HG03354 (cell line): ENCODE data around the gene RASAL1.

ENCODE experiments used
- ATAC-seq: cut with Tn5 transposase; IDR thresholded peaks from one replicate; pipeline ENCODE4 v1.9.1; 2021; ENCODE audit warnings: mild to moderate bottlenecking; ENCODE audit not compliant: unreplicated experiment, poor library complexity, severe bottlenecking

Gene RASAL1, protein sequence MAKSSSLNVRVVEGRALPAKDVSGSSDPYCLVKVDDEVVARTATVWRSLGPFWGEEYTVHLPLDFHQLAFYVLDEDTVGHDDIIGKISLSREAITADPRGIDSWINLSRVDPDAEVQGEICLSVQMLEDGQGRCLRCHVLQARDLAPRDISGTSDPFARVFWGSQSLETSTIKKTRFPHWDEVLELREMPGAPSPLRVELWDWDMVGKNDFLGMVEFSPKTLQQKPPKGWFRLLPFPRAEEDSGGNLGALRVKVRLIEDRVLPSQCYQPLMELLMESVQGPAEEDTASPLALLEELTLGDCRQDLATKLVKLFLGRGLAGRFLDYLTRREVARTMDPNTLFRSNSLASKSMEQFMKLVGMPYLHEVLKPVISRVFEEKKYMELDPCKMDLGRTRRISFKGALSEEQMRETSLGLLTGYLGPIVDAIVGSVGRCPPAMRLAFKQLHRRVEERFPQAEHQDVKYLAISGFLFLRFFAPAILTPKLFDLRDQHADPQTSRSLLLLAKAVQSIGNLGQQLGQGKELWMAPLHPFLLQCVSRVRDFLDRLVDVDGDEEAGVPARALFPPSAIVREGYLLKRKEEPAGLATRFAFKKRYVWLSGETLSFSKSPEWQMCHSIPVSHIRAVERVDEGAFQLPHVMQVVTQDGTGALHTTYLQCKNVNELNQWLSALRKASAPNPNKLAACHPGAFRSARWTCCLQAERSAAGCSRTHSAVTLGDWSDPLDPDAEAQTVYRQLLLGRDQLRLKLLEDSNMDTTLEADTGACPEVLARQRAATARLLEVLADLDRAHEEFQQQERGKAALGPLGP

DNA sequence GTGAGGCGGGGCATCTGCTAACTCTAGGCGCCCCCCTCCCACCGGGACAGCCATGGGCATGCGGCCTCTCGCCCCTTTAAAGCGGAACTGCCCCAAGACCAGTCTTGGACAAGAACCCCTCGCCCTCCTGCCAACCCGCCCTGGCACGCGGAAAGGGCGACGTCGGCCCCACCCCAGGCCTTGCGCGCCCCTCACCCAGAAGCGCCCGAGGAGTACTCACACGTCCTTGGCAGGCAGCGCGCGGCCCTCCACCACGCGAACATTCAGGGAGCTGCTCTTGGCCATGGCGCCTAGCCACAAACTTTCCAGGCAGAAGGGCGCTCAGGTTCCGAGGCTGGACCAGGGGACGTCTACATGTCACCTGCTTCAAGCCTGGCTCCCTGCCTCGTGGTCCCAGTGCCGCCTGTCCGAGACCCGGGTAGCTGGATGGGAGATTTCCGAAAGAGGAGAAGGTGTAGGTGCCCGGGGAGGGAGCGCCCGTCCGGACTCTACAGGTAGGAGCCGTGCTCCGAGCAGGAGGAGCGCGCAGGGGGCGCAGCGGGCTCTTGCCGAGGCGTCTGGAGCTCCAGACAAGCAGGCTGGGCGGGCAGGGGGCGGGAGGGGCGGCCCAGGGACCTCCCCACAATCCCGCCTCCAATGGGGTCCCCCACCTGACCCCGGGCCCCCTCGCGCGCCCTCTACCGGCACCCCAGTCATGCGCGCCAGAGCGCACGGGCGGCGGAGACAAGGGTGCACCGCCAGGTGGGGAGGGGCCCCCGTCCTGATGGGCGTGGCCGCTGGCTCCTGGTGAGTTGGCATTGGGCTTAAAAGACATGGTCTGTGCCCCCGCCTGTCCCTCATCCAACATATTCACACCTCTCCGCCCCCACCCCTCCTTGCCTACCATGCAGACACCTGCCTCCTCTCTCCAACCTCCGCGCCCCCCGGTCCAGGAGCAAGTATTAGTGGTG is at the start of gene RASAL1:
RASAL1 (minus strand) TSS at position 584 of the 950 bp plus-strand sequence; CDS start at position 285, 299 bp downstream.
- peak; percentile 47 for ATAC-seq

DNA sequence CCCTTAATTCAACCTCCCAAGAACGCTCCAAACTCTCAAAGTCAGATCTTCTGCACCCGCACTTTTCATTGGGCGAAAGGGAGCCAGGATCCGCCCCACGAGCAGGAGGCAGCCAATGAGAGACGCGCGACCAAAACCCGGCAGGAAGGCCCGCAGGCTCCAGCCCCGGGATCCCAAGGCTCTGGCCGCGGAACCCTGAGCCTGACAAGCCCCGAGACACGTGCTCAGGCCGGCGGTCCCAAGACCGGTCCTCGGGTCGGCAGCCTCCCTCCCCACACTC is 49.3 kb upstream of the RASAL1 start:
- ATAC-seq: peak; percentile 88

DNA sequence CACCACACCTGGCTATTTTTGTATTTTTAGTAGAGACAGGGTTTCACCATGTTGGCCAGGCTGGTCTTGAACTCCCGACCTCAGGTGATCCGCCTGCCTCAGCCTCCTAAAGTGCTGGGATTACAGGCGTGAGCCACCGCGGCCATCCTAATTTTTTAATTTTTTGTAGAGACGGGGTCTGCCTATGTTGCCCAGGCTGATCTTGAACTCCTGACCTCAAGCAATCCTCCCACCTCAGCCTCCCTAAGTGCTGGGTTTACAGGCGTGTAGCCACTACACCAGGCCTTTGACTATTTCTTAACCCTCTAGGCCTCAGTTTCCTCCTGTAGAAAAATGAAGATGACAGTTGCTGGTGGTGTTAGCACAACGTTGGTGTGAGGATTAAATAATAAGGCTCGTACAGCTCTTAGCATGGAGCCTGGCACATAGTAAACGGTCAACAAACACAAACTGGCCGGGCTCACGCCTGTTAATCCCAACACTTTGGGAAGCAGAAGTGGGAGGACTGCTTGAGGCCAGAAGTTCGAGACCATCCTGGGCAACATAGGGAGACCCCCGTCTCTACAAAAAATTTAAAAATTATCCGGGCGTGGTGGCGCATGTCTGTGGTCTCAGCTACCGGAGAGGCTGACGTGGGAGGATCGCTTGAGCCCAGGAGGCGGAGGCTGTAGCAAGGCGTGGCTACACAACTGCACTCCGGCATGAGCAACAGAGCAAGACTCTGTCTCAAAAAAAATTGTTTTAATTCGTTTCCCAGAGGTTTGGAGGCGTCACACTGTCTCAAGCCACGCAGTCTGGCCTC is 48.7 kb upstream of the RASAL1 start:
- ATAC-seq: peak; percentile 60

DNA sequence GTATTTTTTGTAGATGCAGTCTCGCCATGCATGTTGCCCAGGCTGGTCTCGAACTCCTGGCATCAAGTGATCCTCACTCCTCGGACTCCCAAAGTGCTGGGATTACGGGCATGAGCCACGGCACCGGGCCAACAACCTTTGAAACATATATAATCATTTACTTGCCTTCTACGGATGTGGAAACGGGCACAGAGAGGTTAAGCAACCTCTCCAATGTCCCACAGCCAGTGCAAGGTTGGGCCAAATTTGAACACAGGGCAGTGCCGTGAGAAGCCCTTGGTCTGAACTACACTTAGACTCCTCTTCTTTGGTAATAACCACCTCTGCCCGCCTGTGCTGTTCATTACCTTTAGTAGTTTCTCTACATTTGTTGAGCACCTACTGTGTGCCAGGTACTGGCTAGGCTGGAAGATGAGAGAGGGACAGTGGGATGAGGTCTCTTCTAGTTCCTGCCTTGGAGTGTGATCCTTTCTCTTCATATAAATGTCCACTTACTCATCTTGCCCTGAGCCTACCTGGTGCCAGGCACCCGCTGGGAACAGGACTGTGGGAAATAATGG is 47.5 kb upstream of the RASAL1 start:
- ATAC-seq: no peak

DNA sequence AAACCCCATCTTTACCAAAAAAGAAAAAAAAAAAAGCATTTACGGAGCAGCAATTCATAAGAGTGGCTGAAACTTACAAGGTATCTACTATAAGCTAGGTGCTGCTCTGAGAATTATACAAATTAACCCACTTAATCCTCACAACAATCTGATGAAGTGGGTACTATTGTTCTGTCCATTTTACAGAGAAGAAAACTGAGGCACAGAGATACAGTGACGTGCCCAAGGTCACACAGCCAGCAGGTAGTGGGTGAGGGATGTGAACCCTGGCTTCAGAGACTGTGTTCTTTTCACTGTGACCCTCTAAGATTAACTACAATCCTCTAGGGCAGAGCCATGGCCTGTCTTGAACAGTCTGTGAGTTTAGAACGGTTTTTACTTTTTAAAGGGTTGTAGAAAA is 46.4 kb upstream of the RASAL1 start:
- ATAC-seq: no peak

DNA sequence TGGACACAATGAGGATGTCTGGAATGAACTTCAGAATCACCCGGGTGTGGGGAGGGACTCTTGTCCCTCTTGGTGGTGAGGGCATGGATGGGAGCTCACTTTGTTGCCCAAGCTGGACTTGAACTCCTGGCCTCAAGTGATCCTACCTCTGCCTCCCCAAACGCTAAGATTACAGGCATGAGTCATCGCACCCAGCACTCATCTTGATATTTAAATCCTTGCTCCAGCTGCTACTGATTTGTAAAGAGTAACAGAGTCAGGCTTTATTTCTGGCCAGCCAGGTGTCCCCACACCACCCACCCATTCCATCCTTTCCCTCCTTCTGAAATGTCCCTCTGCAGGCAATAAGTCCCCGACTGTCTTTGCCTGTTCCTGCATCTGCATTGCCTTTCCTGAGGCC is 44.8 kb upstream of the RASAL1 start:
- ATAC-seq: no peak

DNA sequence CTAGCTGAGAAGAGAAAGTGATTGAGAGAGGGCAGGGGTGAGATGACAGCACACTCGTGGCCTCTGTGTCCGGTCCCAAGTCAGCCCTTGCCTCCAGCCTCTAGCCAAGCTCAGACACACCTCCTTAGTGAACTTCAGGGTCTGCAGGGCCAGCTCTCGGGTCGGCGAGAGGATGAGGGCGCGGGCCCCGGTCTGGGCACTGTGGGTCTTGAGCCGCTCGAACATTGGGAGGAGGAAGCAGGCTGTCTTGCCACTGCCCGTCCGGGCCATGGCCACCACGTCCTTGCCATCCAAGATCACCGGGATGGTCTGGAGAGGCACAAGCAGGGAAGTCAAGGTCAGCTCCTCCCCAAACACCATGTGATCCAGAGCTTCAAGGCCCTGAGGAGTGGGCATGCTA is 43.5 kb upstream of the RASAL1 start:
- ATAC-seq: no peak

DNA sequence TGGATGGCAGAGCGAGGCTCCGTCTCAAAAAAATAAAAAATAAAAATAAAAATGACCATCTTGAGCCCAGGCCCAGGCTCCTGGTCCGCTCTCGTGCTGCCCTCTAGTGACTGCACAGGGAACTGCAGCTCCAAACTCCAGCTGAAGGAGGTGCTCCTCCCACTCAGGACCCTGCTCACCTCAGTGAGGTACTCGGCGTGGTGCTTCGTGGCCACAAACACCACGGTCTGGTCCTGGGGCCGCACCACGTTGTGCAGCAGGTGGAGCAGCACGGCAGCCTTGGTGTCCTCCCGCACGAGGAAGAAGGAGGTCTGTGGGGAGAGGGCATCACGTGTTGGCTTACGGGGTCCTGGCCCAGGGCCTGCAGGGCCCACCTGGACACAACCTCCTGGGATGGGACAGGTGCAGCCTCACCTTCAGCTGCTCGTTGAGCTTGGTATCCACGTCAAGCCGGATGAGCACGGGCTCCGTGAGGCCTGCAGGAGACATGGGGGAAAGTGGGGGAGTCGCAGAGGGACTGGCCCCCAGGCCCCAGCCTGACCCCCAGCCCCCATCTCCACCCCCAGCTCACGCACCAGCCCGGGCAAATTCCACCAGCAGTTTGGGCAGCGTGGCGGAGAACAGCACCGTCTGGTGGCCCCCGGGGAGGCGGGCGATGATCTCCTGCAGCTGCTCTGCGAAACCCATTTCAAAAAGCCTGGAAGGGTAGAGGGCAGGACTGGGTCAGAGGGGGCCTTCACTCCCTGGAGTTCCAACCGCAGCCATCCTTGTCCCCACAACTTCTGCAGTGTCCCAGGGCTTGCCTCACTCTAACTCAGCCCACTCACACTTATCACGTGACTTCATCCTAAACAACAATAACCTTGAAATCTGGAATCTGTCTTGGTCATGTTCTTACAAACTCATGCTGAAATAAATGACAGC is 39.2 kb upstream of the RASAL1 start:
- peak; percentile 45 for ATAC-seq

DNA sequence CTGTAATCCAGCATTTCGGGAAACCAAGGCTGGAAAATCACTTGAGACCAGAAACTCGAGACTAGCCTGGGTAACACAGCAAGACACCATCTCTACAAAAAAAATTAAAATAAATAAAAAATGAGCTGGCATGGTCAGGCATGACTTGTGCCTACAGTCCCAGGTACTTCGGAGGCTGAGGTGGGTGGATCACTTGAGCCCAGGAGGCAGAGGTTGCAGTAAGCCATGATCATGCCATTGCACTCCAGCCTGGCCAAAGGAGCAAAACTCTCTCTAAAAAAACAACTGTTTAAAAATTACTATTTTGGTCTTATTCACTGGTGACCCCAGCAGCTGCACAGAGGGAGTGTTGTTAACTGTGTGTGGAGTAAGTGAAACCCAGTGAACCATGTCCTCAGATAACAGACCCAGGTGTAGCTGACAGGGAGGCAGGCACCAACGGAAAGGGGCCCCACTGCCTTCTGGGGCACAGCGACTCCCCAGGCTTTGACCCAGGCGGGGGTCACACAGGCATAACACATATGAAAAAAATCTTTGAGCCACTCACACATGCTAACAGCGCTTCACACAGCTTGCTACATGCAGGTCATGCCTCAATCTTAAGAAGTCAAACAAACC is 37.6 kb upstream of the RASAL1 start:
- ATAC-seq: peak; percentile 92

DNA sequence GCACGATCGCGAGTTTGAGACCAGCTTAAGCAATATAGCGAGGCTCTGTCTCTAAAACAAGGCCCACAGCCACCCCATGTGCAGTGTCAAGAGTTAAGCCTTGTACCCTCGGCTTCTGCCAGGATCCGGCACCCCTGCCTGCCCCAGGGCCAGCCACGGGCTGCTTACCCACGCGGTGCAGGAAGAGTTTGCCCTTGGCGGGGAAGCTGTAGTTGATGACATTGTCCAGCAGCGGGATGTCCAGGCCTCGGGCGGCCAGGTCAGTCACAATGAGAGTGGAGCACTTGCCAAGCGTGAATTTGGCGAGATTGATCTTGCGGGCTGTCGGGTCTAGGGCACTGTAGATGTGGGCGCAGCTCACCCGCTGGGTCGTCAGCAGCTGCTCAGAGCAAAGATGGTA is 36.6 kb upstream of the RASAL1 start:
- no peak for ATAC-seq

DNA sequence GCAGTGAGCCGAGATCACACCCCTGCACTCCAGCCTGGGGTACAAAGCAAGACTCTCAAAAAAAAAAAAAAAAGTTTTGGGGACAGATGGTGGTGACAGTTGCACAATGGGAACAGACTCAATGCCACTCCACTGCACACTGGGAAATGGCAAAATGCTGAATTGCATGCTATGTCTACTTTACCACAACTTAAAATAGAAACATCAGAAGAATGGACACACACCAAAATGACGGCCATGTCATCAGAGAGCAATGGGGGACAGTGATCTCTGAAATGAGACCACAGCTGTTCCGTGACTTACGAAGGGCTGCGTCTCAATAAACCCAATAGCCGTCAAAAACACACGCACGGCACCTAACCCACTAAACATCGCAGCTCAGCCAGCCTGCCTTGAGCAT is 36.0 kb upstream of the RASAL1 start:
- no peak for ATAC-seq

DNA sequence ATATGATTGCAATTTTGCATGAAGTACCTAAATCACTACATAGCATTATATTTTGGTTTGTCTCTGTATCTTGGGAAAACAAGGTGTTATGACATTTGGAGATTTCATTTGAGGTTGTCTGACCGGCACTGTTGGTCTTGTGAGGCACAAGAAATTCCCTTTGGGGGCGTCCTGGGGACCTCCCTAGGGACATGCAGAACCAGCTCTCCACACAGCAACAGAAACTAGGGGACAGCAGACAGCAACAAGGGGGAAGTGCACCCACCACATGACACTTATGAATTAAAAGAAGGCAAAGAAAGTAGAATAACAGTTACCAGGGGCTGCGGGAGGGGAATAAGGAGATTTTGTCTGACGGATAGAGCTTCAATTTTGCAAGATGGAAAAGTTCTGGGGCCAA is 35.4 kb upstream of the RASAL1 start:
- no peak for ATAC-seq

DNA sequence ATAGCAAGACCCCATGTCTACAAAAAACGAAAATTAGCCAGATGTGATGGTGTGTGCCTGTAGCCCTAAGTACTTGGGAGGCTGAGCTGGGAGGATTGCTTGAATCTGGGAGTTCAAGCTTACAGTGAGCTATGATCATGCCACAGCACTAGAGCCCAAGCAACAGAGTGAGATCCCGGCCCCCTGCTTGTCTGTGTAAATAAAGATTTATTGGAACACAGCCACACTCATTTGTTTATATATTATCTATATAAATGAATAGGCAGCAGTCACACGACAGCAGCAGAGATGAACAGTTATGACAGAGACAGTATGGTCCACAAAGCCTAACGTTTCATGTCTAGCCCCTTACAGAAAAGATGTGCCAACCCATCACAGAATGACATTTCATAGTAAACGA is 34.9 kb upstream of the RASAL1 start:
- ATAC-seq: no peak

DNA sequence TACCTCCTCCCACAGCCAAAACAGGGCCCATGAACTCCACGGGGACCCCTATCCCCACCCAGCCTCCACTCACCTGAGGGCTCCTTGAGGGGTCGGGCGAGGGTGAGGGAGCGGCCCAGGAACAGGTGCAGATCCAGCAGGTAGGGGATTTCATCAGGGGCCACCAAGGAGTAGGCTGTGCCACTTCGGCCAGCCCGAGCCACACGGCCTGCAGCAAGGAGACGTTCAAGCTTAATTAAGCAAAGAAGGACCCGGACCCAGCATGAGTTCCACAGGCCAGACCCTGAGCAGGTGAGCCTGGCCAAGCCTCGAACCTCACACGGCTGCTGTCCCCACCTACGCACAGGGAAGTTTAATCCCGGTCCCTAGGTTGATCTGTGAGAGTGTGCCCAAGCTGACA is 34.1 kb upstream of the RASAL1 start:
- ATAC-seq: no peak

DNA sequence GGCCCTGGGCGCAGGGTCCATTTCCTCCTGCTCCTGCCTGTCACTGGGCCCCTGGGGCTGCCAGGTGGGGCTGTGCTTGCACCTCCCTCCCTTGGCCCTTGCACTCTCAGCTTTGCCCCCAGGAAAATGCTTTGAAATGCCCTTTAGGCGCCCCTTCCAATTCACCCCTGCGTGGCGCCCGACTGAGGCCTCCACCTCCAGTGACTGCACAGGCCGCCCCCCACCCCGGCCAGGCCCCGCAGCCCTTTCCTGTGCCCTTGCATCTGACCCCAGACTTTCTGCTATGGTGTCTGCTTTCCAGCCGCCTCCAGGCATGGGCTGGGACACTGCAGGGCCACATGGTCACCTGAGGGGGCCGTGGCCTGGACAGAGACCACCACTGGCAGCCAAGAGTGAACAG is 32.3 kb upstream of the RASAL1 start:
- ATAC-seq: no peak

DNA sequence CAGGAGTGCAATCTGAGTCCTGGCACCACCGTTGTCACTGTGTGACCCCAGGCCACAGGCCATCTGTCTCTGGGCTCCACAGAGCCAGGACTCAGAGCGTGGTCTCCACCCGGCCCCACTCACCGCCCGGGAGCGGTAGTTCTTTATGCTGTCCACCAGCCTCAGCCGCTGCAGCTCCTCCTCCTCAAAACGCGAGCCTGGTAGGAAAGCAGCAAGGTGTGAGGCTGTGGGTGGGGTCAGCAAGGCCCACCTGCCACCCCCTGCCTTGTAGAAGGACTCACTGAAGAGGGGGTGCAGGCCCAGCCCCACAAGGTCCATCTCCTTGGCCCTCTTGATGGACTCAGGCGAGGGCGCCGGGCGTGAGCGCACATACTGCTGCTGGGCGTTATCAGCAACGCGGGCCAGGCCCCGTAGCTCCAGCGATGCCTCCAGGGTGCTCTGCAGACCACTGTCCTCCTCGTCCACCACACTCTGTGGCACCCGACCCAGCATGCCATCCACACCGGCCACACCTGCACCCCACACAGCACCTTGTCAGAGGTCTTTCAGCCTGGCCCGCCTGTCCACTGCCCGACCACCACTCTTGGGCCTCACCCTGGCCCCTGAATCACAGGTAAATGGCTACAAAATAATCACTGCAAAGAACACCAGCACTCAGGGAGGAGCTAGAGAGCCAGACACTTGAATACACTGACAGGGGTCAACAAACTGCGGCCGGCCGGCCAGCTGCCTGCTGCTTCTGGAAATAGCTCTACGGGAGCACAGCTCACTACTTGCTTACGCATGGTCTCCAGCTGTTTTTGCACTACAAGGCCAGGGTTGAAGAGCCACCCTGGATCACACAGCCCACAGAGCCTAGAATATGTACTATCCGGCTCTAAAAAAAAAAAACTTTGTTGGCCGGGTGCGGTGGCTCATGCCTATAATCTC is 30.2 kb upstream of the RASAL1 start:
- ATAC-seq: no peak

DNA sequence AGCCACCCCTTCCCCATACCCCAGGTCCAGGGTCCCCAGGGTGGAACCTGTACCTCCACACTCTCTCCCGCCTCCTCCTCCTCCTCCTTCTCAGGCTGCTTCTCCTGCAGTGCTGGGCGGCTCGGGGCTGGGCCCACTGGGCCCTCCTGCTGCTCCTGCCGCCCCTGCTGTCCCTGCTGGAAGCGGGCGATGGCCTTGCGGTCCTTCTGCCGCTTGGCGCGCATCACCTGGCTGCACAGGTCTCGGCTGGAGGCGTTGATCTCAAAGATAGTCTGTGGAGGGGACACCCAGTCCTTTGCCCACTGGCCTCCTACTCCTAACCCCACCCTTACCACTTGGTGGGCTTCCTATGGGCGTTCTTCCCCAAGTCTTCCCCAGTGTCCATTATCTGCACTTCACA is 28.5 kb upstream of the RASAL1 start:
- no peak for ATAC-seq
